ENCODE results near the gene CORO2B.
A peak's percentile ranks its signal among the peaks of the same experiment; 100 is the strongest.
"Not testable (repeated sequence)": the region's sequence is repeated elsewhere in the genome, so short reads cannot be mapped to it uniquely, and the experiment has no call there.

CORO2B gene

DNA sequence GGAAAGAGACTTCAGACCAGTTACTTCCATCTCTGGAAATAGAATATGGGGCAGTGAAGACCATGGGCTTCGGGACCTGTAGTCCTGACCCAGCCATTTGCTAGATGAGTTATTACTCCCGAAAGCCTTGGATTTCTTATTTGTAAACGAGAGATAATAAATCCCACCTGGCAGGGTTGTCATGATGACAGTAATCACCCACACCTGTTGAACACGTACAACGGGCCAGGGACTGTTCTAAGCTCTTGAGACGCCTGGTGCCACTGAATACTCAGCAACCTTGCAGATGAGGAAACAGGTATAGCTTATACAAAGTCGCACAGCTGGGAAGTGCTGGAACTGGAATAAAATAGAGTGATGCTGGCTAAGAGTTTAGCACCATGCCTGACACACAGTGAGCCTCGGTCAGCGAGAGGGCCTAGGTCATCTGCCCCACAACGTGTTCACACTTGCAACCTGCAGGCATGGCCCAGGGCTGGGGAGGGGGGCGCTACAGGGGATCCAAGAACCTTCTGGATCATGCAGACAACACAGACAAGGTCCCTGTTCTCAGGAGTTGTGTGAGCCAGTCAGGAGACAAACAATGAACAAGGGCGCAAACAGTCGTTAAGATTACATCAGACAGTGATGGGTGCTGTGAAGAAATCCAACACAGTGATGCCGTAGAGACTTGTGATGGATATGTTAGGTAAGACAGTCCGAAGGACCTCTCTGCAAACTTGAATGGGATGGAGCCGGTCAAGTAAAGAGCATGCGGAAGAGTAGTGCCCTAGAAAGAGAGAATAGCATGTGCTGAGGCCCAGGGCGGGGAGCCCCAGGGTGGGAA lies 89.2 kb downstream of the CORO2B start:
- peak in 1 of 56 donors; percentile 71 for DNase-seq

DNA sequence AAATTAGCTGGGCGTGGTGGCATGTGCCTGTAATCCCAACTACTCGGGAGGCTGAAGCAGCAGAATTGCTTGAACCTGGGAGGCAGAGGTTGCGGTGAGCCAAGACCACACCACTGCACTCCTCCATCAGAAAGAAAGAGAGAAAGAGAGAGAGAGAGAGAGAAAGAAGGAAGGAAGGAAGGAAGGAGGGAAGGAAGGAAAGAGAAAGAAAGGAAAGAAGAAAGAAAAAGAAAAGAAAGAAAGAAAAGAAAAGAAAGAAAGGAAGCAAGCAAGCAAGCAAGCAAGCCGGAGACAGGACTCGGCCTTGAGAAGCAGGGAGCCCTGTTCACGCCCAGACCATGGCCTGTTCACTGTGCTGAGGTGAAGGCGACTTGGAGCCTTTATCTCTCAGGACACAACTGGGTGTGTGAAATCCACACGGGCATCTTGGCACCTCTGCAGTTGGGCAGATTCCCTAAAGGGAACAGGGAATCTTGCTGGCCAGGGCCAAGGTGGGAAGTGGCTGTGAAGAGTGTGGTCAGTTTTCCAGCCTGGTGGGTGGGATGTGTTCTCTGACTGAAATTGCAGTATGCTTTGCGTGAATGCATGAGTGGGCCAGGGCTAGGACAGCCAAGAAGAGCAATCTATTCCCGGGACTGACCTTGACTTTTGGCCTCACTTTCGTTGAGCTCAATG lies 90.3 kb downstream of the CORO2B start:
- no peak for DNase-seq

DNA sequence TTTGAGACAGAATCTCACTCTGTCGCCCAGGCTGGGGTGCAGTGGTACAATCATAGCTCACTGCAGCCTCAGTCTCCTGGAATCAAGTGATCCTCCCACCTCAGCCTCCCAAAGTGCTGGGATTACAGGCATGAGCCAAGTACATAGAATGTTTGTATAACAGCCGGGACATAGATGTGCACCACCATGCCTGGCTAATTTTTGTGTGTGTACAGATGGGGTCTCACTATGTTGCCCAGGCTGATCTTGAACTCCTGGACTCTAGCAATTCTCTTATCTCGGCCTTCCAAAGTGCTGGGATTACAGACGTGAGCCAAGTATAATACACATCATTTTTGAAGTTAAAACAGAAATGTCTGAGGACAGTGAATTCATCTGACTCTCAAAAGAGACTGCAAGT lies 93.5 kb downstream of the CORO2B start:
- no peak for DNase-seq

DNA sequence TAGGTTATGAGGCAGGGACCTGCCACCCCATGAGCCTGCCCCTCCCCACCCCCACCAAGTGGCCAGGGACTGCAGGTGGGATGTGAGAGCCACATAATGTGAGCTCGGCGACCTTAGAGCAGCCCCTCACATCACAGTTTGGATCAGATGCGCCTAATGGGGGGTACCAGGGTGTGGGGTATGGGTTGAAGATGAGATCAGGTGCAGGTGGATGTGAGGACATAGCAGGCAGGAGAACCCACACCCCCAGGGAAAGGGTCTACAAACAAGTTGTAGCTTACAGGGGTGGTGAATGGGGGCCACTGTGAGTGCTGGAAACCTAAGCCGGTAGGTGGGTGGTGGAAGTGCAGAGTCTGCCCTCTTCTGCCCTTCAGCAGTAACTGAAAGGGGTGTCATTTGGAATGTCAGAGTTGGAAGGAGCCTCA lies 94.0 kb downstream of the CORO2B start:
- DNase-seq = peak in 1 of 56 donors; percentile 29

DNA sequence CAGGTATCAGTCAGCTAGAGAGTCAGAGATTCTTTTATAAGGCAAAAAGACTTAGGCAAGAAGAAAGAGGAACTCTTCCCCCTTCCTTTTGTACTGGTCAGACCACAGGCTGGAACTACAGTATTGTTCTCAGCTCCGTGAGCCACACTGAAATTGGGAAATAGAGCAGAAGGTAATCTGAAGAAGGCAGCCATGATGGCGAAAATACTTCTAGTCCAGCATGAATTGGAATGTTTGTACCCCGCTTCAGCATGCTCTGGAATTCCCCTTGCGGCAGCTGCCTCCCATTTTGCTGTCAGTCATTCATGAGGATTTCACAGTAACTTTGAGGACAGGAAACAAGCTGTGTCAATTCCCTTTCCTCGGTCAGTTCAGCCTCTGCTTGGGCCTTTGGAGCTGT lies 96.2 kb downstream of the CORO2B start:
- no peak for DNase-seq

DNA sequence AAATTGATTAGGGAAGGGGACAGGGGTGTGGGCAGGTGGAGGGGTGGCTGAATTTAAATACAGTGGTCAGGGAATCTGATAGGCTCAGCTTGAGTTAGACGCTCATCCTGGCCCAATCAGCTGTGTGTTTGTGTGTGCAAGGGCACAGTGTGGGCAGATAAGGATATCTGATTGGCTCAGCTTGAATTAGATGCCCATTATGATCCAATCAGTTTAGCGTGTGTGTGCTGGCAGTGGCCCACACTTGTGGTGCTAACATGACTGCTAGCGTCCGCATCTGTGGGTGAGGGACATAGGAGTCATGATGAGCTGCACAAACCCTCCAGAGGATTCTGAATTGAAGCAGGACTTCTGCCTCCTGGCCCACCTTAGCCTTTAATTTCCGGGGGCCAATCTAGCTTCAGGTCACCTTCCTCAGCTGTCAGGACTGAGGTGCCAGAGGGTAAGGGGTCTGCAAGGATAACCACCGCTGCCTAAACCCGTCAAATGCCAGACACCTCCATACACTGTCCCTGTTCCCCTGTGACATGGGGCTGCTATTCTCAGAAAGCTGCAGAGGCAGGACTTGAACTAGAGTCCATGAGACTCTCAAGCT lies 97.3 kb downstream of the CORO2B start:
- DNase-seq = peak in 6 of 56 donors; percentile 25 to 52 (median 48)

DNA sequence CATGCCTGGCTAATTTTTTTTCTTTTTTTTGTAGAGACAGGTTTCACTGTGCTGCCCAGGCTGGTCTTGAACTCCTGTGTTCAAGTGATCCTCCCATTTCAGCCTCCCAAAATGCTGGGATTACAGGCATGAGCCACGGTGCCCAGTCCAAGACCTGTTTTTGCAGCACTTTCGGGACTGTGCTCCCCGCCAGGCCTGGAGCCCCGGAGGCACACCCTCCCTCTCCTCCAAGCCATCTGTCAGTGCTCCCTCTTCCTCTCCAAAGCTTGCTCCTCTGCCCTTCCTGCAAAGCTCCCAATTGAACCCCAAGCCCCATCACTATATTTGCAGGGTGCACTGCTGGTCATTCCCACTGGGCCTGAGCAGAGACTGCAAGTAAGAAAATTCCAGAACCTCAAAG lies 98.1 kb downstream of the CORO2B start:
- DNase-seq = no peak

DNA sequence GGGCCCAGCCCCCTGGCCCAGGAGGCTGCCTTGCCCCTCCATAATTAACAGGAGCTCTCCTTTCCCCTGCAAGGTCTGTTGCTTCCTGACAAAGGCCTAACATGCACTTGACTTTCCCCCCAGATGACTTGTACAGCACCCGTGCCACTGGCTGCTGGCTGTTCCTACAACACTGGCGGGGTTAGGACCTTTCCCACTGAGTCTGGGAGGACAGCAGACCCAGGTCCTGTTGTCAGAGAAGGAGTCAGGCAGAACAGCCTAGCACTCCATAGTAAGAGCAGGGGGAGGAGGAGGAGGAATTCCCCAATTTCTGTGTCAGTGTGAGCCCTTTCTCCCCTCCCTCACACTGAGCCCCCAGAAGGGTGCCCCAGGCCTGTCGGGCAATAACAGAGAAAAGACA lies 99.2 kb downstream of the CORO2B start:
- DNase-seq = no peak

DNA sequence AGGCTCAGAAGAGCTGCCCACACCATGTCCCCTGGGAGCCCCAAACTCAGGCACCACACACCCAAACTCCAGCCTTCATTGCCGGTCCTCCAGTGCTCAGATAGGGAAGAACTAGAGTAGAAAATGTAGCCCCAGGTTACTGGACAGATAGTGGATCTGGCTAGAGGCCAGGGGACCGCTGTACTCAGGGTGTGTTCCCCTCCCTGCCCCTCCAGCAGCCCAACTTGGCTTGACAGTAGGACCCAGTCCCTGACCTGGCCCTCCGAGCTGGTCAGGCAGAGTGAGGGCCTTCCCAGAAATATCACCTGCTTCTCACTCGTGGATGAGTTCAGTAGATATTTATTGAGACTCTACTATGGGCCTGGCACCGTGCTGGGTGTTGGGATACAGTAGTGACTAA lies 100.0 kb downstream of the CORO2B start:
- DNase-seq = no peak

DNA sequence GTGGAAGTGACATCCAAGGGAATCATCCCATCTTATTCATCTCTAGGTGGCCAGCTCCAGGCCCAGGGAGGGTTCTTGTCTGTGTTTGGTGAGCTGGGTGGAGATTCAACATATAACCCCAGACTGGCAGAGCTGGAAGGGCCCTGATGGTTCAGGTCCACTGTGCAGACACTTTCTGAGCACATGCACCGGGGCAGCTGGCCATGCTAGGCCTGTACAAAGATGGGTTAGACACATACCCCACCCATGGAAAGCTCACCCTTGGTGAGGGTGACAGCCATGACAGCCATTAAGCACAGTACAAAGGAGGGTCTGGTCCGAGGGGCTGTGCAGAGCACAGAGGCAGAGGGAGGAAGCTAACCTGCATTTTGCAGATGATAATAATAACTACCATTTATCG lies 100.4 kb downstream of the CORO2B start:
- DNase-seq = no peak

DNA sequence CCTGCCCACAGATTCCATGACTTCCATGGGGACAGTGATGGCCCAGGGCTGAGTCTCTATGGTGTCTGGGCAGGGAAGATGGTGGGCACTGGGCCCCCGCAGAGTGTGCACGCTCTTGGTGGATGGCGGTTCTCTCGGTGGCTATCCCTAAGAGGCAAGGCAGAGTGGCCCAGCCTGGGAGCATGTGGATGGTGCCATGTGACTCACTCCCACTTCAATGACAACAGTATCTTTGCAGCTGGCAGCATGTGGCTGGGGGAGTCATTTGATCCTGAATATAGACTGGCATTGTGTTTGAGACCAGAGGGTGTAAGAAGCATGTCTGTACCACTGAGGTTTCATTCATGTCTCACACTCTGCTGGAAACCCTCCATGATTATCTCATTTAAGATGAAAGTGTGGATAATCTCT lies 101.2 kb downstream of the CORO2B start:
- peak in 51 of 56 donors; percentile 41 to 93 (median 80) for DNase-seq

DNA sequence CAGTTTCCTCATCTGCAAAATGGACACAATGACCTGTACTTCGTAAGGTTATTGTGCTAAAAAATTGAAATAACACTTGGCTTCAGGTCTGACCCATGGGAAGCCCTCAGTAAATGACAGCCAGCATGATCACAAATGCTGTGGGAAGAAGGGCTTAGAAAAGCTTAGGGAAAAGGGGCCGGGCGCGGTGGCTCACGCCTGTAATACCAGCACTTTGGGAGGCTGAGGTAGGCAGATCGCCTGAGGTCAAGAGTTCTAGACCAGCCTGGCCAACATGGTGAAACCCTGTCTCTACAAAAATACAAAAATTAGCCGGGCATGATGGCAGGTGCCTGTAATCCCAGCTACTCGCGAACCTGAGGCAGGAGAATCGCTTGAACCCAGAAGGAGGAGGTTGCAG lies 102.0 kb downstream of the CORO2B start:
- DNase-seq = not testable (repeated sequence)

DNA sequence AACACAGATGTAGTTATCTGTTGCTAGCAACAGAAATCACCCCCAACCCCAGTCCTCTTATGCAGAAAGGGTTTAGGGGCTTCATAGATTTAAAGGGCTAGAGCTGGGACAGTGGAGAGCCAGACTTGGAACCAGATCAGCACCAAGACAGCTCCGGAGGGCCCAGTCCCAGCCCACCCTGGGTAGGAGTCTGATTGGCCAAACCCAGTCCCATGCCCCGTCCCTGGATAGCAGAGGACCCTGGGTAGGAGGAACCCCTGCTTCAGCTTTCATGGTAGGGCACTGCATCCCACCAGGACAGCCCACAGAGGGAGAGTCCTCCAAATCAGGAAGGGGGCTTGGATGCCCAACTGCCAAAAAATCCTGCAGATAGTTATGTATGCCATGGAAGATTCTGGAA lies 103.0 kb downstream of the CORO2B start:
- no peak for DNase-seq

DNA sequence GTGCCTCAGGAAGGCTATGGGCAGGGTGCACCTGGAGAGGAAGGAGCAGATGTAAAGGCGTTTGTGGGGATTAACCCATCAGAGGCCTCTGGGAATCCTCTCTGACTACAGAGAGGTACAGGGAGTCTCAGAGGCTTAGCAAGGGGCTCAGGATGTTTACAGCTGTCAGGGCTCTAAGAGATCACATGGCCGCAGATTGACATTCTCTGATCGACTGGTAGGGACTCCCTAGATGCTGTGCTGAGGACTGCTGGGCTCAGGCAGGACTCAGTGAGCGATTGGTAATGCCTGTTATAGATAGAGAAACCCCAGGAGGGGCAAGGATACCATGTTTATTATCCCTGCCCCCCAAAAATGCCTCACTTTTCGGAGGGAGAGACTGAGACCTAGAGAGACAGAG lies 103.5 kb downstream of the CORO2B start:
- DNase-seq = peak in 7 of 56 donors; percentile 16 to 56 (median 29)

DNA sequence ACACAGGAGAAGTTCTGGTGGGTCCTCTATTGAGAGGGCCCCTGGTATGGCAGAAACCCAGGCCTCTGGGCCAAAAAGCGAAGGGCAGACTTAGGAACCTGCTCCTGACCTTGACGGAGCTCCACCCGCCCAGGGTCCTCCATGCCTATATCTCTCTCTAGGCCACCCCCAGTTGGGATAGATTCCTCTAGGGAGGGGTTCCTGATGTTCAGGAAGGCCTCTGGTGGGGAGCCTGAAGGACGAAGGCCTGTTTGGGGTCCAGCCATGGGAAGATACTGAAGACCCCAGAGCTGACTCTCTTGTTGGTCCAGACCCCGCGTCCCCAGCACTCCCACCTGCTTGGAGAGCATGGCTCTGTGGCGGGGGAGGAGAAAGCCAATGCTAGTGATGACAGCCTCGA lies 104.2 kb downstream of the CORO2B start:
- no peak for DNase-seq

DNA sequence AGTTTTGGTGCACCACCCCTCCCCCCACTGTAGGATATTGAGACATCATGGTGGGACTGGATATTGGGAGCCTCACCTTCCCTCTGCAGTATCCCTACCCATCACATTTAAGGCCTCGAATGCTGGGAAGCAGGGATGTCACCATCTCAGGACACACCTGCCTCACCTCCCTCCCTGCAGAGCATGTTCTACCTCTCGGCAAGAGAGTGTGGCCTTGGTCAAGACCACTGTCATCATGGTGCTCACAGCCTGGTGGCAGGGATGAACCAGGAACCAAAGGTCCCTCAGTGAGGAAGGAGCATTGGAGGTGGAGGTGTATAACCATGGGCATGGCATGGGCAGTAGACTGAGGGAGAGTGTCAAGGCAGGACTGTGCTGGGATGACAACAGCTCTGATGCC lies 104.8 kb downstream of the CORO2B start:
- DNase-seq = no peak

DNA sequence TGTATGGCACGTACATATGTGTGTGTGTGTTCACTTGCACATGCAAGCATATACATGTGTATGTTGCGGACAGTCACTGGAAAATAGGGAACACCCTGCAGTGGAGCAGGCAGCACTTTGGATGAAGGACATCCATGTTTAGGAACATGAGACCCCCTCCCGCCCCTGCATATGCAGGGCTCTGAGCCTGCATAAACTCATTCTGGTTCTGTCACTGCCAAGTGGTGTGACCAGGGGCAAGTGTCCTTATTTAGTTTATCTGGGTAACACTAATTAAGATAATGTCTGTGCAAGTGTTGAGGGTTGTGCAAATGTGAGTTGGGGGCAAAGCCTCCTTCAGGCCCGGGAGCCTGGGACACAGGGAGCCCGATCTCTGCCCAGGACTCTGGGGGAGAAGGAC lies 105.7 kb downstream of the CORO2B start:
- DNase-seq = no peak

DNA sequence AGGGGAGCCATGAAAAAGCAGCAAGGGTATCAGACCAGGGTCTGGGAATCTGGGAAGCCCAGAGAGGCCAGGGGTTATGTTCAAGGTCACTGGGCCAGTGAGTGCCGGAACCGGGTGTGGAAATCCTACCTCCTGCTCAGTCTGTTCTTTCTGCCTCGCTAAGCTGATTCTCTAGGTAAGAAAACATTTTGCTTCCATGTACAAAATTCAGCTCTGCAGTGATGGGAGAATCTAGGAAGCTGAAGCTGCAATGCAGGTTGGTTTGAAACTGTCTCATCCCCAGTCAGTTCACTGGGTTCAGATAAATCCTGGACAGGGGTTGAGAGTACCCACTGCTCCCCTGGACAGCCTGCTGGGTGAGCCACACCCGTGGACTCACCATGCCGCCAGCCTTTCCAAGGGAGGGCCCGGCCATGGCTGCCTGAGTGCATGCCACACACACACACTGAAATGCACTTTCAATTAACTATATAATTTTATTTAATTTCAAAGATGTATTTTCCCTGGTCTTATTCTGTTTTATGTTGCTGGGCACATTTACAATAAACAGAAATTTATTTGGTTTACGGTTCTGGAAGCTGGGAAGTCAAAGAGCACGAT lies 108.4 kb downstream of the CORO2B start:
- no peak for DNase-seq

DNA sequence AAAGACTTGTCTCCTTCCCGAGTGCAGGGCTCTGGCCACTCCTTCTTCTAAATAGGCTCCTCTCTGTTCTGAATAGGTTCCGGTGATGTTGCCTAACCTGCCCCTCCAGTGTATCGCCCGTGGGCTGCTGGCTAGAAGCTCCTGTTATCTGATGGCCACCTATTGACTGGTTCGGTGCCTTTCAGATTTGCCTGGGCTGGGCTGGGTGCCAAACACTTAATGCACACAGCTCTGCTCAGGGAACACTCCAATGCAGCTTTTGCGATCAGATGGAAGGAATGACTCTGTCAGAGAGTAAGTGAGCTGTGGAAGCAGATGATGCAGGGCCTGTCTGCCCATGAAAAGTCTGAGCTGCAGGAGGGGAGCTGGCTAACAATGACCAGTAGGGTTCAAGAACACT lies 112.9 kb downstream of the CORO2B start:
- DNase-seq = no peak

DNA sequence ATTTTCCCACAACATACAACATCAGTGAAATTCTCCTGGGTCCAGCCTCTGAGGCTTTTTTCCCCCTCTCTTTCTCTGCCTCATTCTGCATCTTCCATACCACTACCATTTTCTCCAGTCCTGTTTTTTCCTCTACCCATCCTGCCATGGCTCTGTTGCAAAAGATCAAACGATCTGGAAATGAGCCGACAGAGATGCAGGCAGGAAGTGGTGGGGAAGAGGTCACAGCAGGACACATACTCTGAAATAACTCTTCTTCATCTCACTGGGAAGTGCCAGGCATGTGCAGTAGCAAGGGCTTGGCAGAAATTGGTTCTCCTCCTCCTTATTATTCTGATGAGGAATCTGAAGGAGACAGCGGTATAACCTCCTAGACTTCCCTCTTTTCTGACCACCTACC lies 114.3 kb downstream of the CORO2B start:
- no peak for DNase-seq

DNA sequence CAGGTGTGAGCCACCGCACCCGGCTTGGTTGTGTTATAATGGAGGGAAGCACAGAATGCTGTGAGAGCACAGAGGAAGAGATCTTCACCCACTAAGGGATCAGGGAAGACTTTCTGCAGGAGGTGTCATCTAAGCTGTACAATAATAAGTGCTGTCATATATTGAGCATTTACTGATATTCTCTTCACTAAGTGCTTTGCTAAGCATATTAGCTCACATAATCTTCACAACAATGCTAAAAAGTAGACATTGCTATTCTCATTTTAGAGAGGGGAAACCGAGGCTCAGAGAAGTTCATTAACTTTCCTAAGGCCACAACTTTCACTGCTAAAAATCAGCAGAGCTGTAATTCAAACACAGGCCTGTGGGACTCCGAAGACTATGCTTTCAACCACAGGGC lies 115.3 kb downstream of the CORO2B start:
- DNase-seq = no peak

DNA sequence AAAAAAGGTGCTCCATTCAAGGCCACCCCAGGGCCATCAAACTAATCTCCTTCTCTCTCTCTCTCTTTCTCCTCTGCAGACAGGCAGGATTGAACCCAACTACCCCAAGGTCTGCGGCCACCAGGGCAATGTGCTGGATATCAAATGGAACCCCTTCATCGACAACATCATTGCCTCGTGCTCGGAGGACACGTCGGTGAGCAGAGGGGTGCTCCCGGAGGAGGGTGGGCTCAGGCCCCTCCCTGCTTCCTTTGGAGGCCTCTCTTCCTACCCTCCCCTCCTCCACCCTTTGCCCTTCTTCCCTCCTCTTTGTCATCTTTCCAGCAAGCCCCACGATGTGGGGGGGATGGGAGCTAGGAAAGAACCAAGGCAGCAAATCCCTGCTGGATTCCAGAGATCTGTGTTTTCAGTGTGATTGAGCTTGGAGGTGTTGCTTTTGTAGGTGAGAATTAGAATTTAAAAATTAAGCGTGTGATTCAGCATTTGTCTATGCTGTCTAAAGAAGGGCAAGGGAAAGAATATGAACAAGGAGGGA lies 116.3 kb downstream of the CORO2B start:
- DNase-seq = peak in 12 of 56 donors; percentile 5 to 55 (median 20)
